GM18502 (cell line): Measurements from ENCODE around the gene B3GNT4.
"Not testable (repeated sequence)": the region's sequence is repeated elsewhere in the genome, so short reads cannot be mapped to it uniquely, and the experiment has no call there.

Experiments used
- ATAC-seq: cut with Tn5 transposase; IDR thresholded peaks from one replicate; pipeline ENCODE4 v1.9.1; 2021; ENCODE audit warnings: mild to moderate bottlenecking; ENCODE audit not compliant: unreplicated experiment, poor library complexity

Gene B3GNT4

DNA sequence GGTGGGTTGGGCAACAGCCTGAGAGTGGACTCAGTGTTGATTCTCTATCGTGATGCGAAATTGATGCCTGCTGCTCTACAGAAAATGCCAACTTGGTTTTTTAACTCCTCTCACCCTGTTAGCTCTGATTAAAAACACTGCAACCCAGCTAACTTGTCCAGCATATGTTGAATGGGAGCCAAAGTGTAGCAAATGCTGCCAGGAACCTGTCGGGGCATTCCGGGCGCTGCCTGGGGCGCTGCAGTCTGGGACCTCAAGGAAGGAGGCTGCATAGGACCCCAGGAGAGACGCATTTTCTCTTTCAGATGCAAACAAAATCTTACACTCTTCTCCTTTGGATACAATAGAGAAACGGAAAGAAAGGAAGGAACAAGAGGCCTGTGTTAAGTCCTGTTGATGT lies 3.9 kb downstream of the B3GNT4 start:
- ATAC-seq = no peak

DNA sequence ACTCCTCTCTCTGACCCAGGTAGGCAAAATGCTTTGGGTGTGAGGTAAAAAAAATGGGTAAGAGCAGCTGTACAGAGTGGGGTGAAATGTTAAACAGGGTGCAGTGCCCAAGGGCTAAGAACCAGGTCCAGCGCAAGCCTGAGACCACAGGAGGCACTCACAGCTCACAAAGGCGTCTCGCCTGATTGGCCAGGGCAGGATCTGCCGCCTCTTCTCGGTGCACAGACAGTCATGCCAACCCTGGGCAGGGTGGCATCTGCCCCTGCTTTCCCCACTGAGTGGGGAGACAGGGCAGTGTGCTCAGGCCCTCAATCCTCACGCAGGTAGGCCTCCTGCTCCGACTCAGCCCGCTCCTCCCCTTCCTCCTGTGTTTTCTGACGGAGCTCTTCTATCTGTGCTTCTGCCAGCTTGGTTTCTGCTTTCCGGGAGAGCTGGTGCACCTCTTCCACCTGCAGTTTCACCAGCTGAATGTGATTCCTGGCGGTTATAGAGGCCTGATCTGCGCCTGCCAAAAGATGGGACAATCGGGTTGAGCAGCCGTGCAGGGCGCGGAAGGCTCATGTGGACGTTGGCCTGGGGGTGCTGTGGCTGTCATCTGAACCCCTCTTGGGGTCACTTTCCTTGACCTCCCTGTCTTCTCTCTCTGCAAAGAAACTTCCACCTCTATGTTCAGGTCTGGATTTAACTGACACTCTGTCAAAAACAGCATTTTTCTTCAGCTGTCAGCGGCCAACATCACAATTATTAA lies 4.7 kb downstream of the B3GNT4 start:
- ATAC-seq = no peak

DNA sequence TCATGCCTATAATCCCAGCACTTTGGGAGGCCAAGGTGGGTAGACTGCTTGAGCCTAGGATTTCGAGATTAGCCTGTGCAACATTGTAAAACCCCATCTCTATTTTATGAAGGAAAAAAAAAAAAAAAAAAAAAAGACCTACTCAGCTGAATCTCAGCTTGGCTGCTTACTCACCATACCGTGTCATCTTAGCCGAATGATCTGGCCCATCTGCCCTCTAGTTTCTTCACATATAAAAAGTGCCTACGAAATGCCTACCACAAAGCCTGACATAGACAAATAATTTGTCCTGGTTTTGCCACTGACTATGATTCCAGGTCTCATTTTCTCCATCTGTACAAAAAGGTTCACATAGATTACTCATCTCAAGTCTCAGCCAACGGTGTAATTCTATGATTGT lies 12.3 kb downstream of the B3GNT4 start:
- no peak for ATAC-seq

DNA sequence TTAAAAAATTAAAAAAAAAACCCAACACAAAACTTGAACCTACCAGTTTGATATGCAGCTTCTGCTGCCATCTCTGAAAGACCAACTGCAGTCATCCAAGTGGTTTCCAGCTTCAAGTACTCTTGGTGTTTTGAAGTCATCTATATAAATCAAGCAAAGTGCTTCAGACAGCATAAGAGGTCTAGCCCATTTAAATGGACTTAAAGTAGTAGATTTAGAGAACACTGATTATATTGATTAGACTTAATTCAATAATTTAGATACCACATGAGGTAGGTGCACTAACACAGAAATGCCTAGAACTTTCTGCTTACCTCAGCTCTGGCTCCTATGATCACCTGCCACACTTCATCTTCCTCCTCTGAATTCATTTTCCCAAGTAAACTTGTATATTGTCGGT lies 12.9 kb downstream of the B3GNT4 start:
- no peak for ATAC-seq

DNA sequence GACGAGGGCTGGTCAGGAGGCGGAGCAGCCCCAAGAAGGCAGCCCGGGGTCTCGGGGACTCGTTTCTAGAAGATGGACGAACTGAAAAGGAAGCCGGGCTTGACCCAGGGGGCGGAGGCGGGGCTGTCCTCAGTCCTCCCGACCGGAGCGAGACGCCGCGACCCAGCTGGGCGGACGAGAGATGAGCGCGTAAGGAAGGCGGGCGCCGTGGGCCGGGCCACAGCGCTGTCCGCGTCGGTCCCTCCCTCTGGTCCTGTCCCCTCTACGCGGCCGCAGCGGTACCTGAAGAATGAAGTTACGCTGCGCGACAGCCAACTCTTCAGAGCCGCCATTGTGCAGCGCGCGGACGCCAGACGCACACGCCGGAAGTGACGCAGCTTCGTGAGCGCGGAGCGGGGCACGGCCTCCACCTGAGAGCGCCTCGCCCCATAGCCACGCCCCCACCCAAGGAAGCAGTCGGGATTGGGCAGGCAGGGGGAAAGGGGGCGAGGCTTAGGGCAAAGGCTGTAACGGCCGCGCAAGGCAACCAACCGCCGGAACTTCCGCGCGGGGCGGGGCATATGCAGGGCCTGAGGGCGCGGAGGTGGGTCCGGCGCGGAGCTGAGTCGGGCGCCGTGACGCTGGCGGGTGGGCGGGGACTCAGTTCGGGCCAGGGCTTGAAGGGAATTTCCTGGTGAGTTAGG lies 22.3 kb downstream of the B3GNT4 start, which contains the start of gene DIABLO:
DIABLO (minus strand) TSS at position 370 of the 683 bp plus-strand sequence; CDS start at position 332, 38 bp downstream.
- ATAC-seq = peak; percentile 92

DNA sequence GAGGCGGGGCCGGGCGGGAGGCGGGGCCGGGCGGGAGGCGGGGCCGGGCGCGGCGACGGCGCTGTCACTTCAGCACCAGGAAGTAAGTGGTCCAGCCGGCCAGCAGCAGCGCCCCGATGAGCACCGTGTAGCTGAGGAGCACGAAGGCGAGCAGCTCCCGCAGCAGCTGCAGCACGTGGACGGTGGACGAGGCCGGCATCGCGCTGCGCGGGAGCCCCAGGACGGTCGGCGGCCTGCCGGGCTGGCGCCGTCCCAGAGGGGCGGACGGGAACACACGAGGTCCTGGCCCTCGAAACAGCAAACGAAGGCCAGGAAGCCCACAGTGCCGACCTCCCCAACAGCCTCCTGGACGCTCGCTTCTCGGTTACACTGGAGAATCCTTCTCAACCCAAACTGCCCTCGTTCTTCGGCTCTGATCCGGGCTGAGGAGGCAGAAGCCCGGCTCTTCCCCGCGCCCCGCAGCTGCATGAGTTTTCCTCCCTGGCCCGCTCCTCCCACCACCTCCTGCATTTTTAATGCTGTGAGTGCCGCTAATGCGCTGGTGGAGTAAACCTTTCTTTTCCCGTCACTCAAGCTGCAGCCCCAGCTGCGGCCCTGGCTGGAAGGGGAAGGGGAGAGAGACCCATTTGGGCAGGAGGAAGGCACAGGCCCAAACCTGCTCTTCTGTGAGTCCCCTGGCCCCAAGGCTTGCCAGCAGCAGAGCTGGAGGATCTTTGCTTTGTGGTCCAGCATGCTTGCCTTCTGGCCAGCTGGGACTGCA lies 23.0 kb downstream of the B3GNT4 start:
- ATAC-seq = no peak

DNA sequence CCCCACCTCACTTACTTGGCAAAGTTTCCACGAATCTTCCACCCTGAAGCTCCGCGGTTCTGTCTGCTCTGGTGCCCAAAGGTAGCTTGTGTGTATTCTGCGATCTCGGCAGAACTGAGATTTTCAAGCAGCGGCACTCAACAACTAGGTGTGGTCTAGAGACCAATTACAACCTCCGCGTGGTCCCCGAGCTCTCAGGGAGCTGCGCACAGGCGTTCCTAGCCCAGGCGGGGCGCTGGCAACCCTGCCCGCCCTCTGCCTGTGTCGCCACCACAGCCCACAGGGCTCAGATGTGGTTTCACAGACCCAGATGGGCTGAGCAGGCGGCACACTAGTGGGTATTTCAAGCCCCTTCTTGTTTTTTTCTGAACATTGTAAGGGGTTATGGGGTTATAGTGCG lies 23.8 kb downstream of the B3GNT4 start:
- no peak for ATAC-seq

DNA sequence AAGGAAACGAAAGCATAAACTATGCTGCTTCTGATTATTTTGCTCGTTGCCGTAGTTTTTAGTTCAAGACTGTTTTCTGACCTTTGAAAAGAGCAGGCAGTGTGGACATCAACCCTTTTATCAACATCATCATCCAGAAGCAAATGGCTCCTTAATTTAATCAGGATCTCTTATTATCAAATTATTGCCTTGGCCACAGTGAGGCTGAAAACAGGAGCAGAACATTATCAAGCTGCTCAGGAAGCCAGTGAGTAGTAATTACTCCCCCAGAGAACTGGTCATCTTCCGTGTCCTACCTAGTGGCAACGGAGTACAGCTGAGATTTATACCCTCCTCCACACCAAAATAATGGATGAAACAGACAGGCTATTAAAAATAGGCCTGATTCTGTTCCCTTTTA lies 24.6 kb downstream of the B3GNT4 start:
- ATAC-seq = no peak

DNA sequence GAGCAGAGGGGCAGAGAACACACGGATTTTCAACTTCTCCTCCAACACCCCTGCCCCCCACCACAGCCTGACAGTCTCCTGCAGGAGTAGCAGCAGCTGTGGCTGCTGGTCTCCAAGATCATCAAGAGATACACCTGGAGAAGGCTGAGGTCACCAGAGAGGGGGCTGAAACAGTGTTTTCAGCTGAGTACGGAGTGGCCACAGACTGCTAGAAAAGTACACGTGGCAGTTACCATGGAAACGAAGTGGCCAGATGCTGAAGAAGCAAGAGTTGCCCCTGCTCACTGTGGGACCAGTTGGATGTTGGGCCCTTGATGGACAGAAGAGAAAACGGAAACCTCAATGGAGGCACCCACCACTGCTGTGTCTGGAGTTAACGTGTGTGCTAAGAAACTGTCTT lies 27.3 kb downstream of the B3GNT4 start:
- ATAC-seq = no peak

DNA sequence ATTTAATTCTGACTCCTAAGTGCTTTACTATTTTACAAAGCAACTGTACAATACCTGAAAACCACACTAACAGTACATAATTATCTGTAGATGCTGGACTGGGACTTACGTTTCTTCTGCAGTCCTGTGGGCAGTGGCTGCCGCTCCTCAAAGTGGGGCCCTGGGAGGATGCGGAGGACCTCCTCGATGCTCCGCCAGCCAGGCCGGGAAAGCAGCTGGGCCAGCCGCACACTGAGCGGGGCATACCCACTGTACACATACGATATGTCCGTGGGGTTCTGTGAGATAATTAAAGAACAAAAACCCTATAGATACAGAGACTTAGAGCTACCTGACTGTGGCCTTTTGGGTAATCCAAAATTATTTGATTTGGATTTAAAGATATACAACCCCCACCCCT lies 29.2 kb downstream of the B3GNT4 start:
- no peak for ATAC-seq

DNA sequence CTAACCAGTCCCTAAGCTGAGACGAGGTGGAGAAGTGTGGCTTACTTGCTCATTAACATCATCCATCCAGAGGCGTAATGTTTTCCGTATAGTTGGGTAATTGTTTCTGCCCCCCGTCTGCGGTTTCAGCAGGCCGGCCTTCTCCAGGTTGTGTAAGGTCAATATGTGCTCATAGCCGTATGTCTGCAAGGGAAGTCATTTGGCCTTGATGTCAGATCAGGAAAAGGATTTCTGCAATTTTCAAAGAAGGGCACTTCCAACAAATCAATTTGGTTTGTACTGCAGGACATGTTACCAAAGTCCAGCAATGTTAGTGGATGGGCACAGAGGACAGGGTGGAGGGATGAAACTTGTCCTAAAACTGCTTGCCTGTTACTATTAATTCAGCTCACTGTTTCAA lies 32.2 kb downstream of the B3GNT4 start:
- no peak for ATAC-seq

DNA sequence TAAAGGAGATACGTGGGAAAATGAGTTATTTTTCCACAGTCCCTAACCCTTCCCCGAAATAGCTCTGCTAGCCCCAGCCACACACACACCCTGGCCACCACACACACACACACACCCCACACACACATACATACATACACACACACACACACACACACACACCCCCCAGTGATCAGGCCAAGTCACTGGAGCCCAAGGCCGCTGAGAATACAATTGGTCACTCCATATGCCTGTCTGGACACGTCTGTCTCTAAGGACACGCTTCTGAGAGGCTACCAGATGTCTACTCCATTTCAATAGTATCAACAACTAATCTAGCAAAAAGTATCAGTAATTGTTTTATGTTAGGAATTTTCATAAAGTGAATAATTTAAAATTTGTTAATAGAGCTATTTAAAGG lies 35.4 kb downstream of the B3GNT4 start:
- no peak for ATAC-seq

DNA sequence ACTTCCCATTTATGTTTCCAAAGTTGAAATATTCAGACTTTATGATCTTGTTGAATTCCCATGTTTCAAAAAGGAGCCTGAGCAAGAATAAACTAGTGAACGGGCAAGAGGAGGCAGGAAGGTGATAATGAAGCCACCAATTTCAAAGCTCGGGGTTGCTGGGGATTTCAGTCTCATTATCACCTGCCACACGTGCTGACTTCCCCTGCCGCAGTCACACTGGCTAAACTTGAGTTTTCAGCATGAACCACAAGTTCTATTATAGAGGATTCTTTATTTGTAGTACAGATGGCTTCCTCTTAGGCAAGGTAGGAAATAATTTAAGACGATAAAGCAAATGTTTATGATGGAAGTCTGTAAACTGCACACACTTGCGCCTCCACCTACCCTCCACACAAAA lies 40.5 kb downstream of the B3GNT4 start:
- ATAC-seq = no peak

DNA sequence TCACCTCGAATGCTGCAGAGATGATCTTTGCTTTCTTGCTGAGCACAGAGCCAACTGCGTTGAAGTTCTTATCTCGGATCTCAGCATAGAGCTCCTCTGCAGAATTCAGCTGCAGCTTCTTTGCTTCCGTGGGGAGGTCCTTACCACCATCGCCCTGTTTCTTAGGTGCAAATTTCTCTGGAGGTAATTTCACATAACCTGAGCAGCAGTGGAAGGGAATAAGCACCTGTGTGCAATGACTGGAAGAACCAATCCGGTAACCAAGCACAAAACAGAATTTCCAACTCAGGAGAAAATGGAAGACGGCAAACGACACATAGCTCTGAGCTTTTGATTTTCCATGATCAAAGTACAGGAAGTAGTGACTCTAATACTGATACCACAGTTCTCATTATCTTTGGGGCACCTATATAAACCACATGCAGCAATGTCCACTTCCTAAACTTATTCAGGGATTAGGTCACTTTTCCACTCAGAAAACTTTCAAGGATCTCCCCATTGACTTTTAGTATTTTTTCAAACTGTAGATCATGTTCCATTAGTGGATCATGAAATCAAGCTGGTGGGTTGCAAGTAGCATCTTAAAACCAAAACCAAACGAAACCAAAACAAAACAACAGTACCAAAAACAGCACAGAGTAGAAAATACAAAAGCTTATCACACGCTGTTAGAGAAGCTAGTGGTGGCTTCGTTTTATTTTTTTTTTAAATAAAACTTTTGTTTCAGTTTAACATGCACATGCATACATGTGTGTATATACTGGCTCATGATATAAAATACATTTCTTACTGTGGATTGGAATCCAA lies 41.3 kb downstream of the B3GNT4 start:
- no peak for ATAC-seq

DNA sequence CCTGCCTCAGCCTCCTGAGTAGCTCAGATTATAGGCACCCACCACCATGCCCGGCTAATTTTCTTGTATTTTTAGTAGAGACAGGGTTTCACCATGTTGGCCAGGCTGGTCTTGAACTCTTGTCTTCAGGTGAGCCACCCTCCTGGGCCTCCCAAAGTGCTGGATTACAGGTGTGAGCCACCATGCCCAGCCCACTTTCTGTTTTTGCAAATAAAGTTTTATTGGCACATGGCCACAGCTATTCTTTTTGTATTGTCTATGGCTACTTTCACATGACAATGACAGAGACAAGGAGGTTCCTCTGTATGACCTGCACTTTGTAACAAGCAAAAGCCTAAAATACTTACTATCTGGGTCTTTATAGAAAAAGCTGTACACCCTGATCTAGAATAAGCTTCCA lies 42.0 kb downstream of the B3GNT4 start:
- ATAC-seq = no peak

DNA sequence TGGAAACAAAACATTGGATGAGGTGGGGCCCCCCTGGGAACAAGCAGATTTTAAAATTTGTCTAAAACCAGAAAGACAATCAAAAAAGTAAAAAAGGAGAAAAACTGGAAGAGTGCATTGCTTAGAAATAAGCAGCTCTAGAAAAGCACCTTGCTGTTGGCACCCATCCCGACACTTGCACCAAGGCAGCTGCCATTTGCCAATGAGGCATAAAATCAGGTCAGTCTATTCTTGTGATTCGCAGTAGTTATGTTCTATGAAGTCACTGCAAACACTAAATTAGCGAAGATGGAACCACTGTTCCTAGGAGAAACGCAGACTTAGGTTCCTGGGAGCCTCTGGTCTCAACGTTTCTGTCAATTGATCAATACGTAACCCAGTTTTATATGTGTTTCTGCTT lies 46.5 kb downstream of the B3GNT4 start:
- no peak for ATAC-seq

DNA sequence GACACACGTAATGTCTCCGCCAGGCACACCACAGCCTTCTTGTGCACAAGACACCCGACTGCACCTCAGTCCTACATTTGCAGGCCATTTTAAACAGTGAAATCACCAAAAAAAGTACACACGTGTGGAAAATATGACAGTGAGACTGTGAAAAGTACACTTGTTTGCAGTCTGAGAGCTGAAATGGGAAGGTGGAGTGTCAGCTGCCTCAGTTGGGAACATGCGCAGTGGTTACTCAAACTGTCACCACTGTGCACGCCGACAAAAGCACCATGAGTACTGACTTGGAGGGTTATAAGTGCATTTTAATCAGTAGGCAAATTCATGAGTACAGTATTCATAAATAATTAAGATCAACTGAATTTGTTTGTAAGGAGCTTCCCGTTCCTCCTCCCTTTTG lies 47.0 kb downstream of the B3GNT4 start:
- ATAC-seq = no peak

DNA sequence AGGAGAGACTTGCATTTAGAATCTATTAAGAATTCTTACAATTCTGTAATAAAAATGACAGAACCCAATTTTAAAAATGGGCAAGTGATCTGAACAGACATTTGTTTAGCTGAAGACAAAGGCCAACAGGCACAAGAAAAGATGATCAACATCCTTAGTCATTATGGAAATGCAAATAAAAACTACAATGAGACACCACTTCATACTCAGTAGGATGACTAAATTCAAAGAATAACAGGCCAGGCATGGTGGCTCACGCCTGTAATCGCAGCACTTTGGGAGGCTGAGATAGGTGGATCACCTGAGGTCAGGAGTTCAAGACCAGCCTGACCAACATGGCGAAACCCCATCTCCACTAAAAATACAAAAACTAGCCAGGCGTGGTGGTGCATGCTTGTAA lies 55.0 kb downstream of the B3GNT4 start:
- ATAC-seq = not testable (repeated sequence)
